Transverse colon (tissue), 4 donors: Measurements from ENCODE around the gene CCND1. TPM values are rescaled to one million over a fixed set of nuclear protein-coding genes. Genes with fewer than 3 reads are reported as not detected.

Experiments used
- DNase-seq: peaks from one replicate; pipeline ENCODE4 v3.0.0-alpha.2; 2019
- H3K27ac ChIP-seq, 4 donors: fragments of 200-600 bp; sonication (generic); 2 replicates each; pipeline ENCODE4 v1.5.1; 2016 to 2018; ENCODE audit warnings: inconsistent platforms in 4 of 4
- H3K27me3 ChIP-seq: fragments of 200-600 bp; sonication (generic); 2 replicates; pipeline ENCODE4 v1.5.1; 2017; ENCODE audit warnings: inconsistent platforms
- H3K36me3 ChIP-seq, 4 donors: fragments of 200-600 bp; sonication (generic); 2 replicates each; pipeline ENCODE4 v1.5.1; 2017 to 2019; ENCODE audit warnings: inconsistent platforms in 4 of 4
- H3K4me1 ChIP-seq, 4 donors: fragments of 200-600 bp; sonication (generic); 2 replicates each; pipeline ENCODE4 v1.5.1; 2017 to 2020; ENCODE audit warnings: inconsistent platforms in 4 of 4
- H3K4me3 ChIP-seq, 4 donors: fragments of 200-600 bp; sonication (generic); 1 replicate in 1 of 4; 2 replicates in 3 of 4; pipeline versions ENCODE4 v1.5.1 to v1.6.1; 2017 to 2019; ENCODE audit warnings: inconsistent platforms in 4 of 4
- H3K9me3 ChIP-seq, 2 donors: fragments of 200-600 bp; sonication (generic); 2 replicates each; pipeline ENCODE4 v1.5.1; 2017 to 2019; ENCODE audit warnings: inconsistent platforms in 2 of 2
- EP300 ChIP-seq: sonication (generic); formaldehyde crosslinking; IDR thresholded peaks from one replicate; pipeline ENCODE4 v1.6.1; 2017; ENCODE audit warnings: antibody characterized with exemption, low read depth
- POLR2A ChIP-seq: fragments of 450-650 bp; IDR thresholded peaks from one replicate; pipeline ENCODE4 v1.6.1; 2016; ENCODE audit warnings: antibody characterized with exemption, mild to moderate bottlenecking, moderate library complexity
- POLR2AphosphoS5 ChIP-seq, 3 donors: sonication (generic); formaldehyde crosslinking; IDR thresholded peaks; one replicate each; pipeline ENCODE4 v1.6.1; 2016; ENCODE audit warnings: antibody characterized with exemption in 3 of 3
- WGBS, 2 donors: methylation state at CpG; one replicate each; pipeline ENCODE4 v1.1.5; 2018; ENCODE audit warnings: low coverage in 1 of 2; 5-methylcytosine and 5-hydroxymethylcytosine counted together
- in situ Hi-C, 4 donors: fragments of 200-750 bp; cut with MboI; loops; one replicate each; pipeline versions ENCODE4 v1.15.0 to v1.15.1; 2017; ENCODE audit warnings: low sequenced_read_pairs in 3 of 4, low pct_ligation_motif_present in 1 of 4, low pct_unique_long_range_greater_than_20kb in 1 of 4
- intact Hi-C: fragments of 100-400 bp; cut with DNase I; formaldehyde crosslinking; loops from one replicate; pipeline ENCODE4 v1.15.1; 2023; ENCODE audit warnings: low total_unique reads
- total RNA-seq, 4 donors: library from RNA; depleted of rRNA; stranded (reverse); fragments of >200 nt; gene quantifications; one replicate each; pipeline ENCODE4 v1.1.0, GENCODE V29; 2016
- TF ChIP-seq, protein P1 (sequence below), 5 experiments: fragments of 200-600 bp in 3 of 5; fragments of 450-650 bp in 2 of 5; sonication (generic) in 3 of 5; IDR thresholded peaks; 1 replicate in 2 of 5; 2 replicates in 3 of 5; pipeline ENCODE4 v1.5.1; 2016 to 2017; ENCODE audit warnings: antibody characterized with exemption in 5 of 5, inconsistent platforms in 3 of 5, mild to moderate bottlenecking in 2 of 5, moderate library complexity in 1 of 5

Gene CCND1
- total RNA-seq, 4 donors from 2014 or later = 26.4 to 78.0 (median 45.0) TPM

DNA sequence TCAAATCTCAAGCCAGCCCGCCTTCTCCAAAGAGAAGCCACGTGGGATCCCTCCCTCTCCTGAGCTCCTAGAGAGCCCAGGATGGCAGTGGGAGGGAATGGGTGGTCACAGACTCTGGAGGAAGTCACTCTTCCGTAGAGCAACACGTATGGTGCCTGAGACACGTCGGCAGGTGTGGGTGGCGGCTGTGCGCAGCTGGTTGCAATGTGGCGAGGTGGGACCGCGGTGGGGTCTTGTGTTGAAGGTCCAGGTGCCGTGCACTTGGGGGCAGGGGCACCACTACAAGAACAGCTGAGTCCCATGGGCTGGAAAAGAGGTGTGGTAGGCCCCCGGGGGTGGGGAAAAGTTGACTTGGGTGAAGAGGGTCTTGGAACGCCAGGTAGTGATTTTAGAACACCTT, 13.4 kb upstream of the CCND1 start:
- in situ Hi-C loops = loop anchor here in 1 of 4 donors (25.0 kb wide), 1 partner anchor 190 kb away; no protein-coding TSS in a partner anchor
- WGBS, 2 donors = 81% methylated on average over 14 of the region's 14 CpGs; no CpG with 5 or more reads in 1 of the 2 donors
- no peak for DNase-seq
- TF ChIP-seq, protein P1, sequence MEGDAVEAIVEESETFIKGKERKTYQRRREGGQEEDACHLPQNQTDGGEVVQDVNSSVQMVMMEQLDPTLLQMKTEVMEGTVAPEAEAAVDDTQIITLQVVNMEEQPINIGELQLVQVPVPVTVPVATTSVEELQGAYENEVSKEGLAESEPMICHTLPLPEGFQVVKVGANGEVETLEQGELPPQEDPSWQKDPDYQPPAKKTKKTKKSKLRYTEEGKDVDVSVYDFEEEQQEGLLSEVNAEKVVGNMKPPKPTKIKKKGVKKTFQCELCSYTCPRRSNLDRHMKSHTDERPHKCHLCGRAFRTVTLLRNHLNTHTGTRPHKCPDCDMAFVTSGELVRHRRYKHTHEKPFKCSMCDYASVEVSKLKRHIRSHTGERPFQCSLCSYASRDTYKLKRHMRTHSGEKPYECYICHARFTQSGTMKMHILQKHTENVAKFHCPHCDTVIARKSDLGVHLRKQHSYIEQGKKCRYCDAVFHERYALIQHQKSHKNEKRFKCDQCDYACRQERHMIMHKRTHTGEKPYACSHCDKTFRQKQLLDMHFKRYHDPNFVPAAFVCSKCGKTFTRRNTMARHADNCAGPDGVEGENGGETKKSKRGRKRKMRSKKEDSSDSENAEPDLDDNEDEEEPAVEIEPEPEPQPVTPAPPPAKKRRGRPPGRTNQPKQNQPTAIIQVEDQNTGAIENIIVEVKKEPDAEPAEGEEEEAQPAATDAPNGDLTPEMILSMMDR (IDR thresholded peaks at IDR 0.05) = no peak
- TF ChIP-seq EP300 (no peak), POLR2AphosphoS5 (IDR thresholded peaks at IDR 0.05) (no peak)
- Histone ChIP-seq H3K4me3 (no peak overlapping the region), H3K27ac (no peak overlapping the region), H3K4me1 (no peaks in the 10 kb centered on the region), H3K36me3 (no peaks in the 10 kb centered on the region), H3K27me3 (no peaks in the 10 kb centered on the region), H3K9me3 (no peaks in the 10 kb centered on the region)
- intact Hi-C loops = no loop called here

- intact Hi-C loops = no loop called here
- 97% methylated on average over 2 of the region's 2 CpGs; no CpG with 5 or more reads in 1 of the 2 donors for WGBS, 2 donors
Observed at GRCh38 chr11:69630017-69630416, 10.9 kb upstream of the CCND1 start.

DNA sequence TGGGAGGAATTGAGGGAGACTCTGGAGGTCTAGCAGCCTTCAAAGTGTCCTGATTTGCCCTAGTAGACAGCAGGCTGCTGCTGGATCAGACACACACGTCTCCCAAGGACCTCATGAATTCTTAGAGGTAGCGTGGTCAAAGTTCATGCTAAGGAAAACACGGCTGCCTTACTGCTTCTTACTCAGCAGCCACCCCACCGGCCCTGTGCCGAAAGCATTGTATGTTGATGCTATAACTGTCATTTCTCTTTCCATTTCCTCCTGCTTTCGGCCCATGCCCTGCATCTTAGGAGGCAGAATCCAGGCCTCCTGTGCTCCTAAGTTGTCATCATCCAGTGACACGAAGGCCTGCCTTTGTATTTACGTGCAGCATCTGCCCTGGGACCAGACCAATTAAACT, 10.5 kb upstream of the CCND1 start:
- Histone ChIP-seq H3K27ac (no peak overlapping the region), H3K4me1 (no peaks in the 10 kb centered on the region), H3K9me3 (no peaks in the 10 kb centered on the region), H3K4me3 (no peak overlapping the region), H3K27me3 (peaks cover 7% of the 10 kb centered on the region), H3K36me3 (no peaks in the 10 kb centered on the region)
- intact Hi-C loops (no loop called here), in situ Hi-C loops (loop anchor here in 1 of 4 donors (25.0 kb wide), 1 partner anchor 193 kb away; no protein-coding TSS in a partner anchor)
- no peak for DNase-seq
- TF ChIP-seq, protein P1 (IDR thresholded peaks at IDR 0.05) = no peak
- TF ChIP-seq EP300 (no peak), POLR2AphosphoS5 (IDR thresholded peaks at IDR 0.05) (no peak), POLR2A (no peak)
- 88% methylated on average over 8 of the region's 8 CpGs; no CpG with 5 or more reads in 1 of the 2 donors for WGBS, 2 donors

More at GRCh38 chr11:69630017-69630416, 10.9 kb upstream of the CCND1 start:
- no peaks in the 10 kb centered on the region for H3K9me3 ChIP-seq
- in situ Hi-C loops = loop anchor here in 1 of 4 donors (25.0 kb wide), 1 partner anchor 193 kb away; no protein-coding TSS in a partner anchor
- no peak overlapping the region for H3K27ac ChIP-seq
- no peak for DNase-seq
- TF ChIP-seq POLR2AphosphoS5 (IDR thresholded peaks at IDR 0.05) (no peak), POLR2A (no peak), EP300 (no peak)
- TF ChIP-seq, protein P1 (IDR thresholded peaks at IDR 0.05) = no peak
- no peaks in the 10 kb centered on the region for H3K36me3 ChIP-seq
- H3K27me3 ChIP-seq = peaks cover 7% of the 10 kb centered on the region
- no peak overlapping the region for H3K4me3 ChIP-seq
- H3K4me1 ChIP-seq = no peaks in the 10 kb centered on the region

DNA sequence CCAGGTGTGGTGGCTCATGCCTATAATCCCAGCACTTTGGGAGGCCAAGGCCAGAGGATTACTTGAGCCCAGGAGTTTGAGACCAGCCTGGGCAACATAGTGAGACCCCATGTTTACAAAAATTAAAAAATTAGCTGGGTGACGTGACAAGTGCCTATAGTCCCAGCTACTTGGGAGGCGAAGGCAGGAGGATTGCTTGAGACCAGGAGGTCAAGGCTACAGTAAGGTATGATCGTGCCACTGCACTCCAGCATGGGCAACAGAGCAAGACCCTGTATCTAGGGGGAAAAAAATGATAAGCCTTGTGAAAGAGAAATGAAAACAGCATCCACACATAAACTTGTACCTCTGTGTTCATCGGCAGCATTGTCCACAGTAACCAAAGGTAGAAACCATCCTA, 8.1 kb upstream of the CCND1 start:
- Histone ChIP-seq H3K27me3 (peaks cover 22% of the 10 kb centered on the region), H3K9me3 (no peaks in the 10 kb centered on the region), H3K27ac (no peak overlapping the region), H3K4me3 (no peak overlapping the region), H3K36me3 (no peaks in the 10 kb centered on the region), H3K4me1 (peaks cover 14 to 21% (median 17%) of the 10 kb centered on the region in 4 donors)
- DNase-seq = no peak
- in situ Hi-C loops = loop anchor here in 1 of 4 donors (25.0 kb wide), 1 partner anchor 196 kb away; no protein-coding TSS in a partner anchor
- no peak for TF ChIP-seq POLR2A
- TF ChIP-seq EP300 = no peak
- TF ChIP-seq, protein P1 (IDR thresholded peaks at IDR 0.05) = no peak
- no peak for TF ChIP-seq POLR2AphosphoS5 (IDR thresholded peaks at IDR 0.05)
- 86 to 95% methylated on average over 4 of the region's 4 CpGs for WGBS, 2 donors
- intact Hi-C loops = no loop called here
